GM18519 (cell line): ENCODE data around the gene LRRC8A.
A peak's percentile ranks its signal among the peaks of the same experiment; 100 is the strongest.

Source experiments
- ATAC-seq: cut with Tn5 transposase; IDR thresholded peaks from one replicate; pipeline ENCODE4 v1.9.1; 2021; ENCODE audit warnings: mild to moderate bottlenecking, moderate library complexity; ENCODE audit not compliant: unreplicated experiment, low FRiP score

LRRC8A gene

GRCh38 chr9:128899566-128900322, 17.8 kb downstream of the LRRC8A start:
- no peak for ATAC-seq

- no peak for ATAC-seq
These were observed 19.4 kb downstream of the LRRC8A start for GRCh38 chr9:128901379-128901778.

- peak; percentile 10 for ATAC-seq
These were observed 19.9 kb downstream of the LRRC8A start for GRCh38 chr9:128901822-128902221.

GRCh38 chr9:128902351-128903078, 20.6 kb downstream of the LRRC8A start:
- ATAC-seq, result peak; percentile 58

- no peak for ATAC-seq
These were observed 21.1 kb downstream of the LRRC8A start for GRCh38 chr9:128903079-128903461.

DNA sequence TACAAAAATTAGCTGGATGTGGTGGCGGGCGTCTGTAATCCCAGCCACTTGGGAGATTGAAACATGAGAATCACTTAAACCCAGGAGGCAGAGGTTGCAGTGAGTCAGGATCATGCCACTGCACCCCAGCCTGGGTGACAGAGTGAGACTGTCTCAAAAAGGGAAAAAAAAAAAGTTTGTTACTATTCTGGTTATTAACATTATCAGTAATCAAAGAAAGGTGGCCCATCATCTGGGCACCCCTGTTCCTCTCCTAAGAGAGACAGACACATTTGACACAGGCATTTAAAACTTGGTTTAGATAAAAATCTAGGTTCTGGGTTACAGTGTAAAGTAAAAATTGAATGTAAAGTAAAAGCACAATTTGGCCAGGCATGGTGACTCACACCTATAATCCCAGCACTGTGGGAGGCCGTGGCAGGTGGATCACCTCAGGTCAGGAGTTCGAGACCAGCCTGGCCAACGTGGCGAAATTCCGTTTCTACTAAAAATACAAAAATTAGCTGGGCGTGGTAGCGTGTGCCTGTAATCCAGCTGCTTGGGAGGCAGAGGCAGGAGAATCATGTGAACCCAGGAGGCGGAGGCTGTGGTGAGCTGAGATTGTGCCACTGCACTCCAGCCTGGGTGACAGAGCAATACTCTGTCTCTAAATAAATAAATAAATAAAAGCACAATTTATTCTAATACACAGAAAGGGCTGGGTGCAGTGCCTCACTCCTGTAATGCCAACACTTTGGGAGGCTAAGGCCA, 22.1 kb downstream of the LRRC8A start:
- no peak for ATAC-seq

DNA sequence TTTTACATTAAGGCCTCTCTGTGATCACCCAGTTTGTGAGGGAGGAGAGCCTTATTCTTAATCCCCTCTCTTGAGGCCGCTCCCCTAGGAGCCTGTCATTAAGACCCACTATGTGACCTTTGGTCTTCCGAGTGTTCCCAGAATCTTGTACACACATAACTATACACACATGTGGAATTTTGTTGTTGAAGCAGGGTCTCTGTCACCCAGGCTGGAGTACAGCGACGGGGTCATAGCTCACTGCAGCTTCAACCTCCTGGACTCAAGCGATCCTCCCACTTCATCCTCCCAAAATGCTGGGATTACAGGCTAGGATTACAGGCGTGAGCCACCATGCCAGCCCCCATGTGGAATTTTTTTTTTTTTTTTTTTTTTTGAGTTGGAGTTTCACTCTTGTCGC, 24.0 kb downstream of the LRRC8A start:
- no peak for ATAC-seq

DNA sequence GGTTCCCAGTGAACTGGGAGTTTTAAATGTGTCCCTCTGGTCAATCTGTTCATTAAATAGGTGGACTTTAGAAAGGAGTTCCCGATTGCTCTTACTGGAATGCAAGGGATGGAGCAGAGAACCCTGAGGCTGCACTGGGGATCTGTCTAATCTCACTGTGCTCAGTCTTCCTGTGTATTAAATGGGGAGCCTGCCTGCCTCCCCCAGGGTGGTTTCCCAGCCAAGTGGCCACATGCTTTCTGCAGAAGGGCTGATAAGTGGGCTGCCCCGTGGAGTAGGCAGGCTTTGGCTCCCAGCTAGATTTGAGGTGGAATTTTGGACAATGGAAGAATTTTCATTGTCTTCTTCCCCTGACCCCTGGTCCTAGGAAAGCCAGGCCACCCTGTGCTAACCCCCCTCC, 24.8 kb downstream of the LRRC8A start:
- ATAC-seq, result no peak

GRCh38 chr9:128908372-128908771, 26.4 kb downstream of the LRRC8A start:
- ATAC-seq, result no peak

DNA sequence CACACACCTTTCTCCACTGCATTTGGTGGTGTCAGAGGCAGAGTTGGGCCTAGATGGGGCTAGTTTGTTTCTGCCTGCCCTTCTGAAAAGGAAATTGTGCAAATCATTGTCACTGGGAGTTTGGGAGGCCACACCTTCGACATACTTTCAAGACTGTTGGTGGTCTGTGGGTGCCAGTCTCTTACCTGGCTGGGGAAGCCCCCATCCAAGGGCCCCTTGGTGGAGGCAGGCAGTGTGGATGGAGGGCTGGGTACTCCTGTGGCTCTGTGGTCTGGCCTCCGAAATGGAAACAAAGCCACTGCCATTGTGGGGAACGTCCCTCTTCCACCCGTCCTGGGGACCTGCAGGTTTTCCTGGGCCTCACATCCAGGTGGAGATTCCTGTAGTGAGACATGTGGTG, 27.9 kb downstream of the LRRC8A start:
- ATAC-seq, result no peak

DNA sequence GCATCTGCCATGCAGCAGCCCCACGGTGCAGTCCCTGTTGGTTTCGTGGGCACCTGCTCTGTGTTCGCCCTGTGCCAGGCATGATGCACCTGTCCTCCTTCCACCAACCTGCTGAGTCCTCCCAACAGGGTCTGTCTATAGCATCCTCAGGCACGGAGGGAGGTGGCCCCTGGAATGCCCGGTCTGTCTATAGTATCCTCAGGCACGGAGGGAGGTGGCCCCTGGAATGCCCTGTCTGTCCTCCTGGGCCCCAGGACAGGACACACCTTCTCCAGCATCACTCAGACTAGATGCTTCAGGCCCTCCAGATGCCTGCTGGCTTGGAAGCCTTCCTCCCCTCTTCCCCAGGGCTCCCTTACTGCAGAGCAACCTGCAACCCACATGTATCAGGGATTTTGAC, 29.0 kb downstream of the LRRC8A start:
- no peak for ATAC-seq

DNA sequence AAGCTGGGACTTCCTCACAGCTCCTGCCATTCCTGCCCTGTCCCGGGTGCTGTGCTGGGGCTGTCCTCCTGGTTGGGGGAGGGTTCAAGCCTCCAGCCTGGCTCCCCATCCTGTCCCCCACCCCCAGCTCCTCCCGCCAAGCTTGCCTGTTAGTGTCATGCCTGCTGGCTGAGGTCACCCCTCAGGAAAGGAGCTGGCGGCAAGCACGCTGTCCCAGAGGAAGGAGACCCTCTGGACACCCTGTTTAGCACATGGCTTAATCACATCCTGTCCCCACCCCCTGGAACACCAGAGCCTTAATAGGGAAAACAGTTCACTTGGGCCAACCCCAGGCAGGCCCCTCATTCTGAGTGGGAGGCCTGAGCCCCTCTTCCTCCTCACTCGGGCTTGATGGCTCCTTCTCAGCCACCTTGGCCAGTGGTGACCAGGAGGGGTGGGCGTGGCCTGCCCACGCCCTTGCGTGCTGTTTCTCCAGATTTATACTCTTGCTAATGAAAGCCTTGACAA, 29.6 kb downstream of the LRRC8A start:
- no peak for ATAC-seq

DNA sequence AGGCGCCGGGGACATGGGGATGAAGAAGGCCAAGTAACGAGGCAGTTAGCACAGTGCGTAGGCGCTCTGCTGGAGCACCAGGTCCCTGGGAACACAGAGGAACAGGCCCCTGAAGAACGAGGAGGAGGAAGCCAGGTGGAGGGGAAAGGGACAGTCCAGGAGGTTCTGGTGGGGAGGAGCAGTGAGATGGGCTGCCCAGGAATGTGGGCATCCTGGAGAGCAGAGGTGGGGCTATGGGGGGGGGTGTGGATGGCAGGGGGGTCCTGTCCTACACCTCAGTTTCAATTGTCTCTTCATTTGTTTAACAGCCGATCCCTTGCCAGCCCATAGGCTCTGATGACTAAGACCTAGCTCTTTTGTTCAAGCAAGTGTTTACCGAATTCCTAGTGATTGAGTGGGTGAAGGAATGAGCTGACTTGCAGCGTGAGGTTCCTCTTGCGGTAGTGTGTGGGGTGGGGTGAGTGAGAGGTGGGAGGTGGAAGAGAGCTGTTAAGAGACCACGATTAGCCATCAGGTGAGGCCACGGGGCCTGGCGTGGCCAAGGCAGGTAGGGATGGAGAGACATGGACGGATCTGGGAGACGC, 30.4 kb downstream of the LRRC8A start:
- ATAC-seq, result no peak

GRCh38 chr9:128913048-128913900, 31.3 kb downstream of the LRRC8A start:
- no peak for ATAC-seq

- no peak for ATAC-seq
These were observed 32.3 kb downstream of the LRRC8A start for GRCh38 chr9:128913995-128914772.

GRCh38 chr9:128916204-128916603, 34.3 kb downstream of the LRRC8A start:
- ATAC-seq, result no peak

- ATAC-seq, result no peak
These were observed 34.8 kb downstream of the LRRC8A start for GRCh38 chr9:128916745-128917144.

DNA sequence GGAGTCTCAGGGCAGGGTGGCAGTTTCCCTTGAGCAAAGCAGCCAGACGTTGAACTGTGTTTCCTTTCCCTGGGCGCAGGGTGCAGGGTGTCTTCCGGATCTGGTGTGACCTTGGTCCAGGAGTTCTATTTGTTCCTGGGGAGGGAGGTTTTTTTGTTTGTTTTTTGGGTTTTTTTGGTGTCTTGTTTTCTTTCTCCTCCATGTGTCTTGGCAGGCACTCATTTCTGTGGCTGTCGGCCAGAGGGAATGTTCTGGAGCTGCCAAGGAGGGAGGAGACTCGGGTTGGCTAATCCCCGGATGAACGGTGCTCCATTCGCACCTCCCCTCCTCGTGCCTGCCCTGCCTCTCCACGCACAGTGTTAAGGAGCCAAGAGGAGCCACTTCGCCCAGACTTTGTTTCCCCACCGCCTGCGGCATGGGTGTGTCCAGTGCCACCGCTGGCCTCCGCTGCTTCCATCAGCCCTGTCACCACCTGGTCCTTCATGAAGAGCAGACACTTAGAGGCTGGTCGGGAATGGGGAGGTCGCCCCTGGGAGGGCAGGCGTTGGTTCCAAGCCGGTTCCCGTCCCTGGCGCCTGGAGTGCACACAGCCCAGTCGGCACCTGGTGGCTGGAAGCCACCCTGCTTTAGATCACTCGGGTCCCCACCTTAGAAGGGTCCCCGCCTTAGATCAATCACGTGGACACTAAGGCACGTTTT, 35.4 kb downstream of the LRRC8A start:
- no peak for ATAC-seq

DNA sequence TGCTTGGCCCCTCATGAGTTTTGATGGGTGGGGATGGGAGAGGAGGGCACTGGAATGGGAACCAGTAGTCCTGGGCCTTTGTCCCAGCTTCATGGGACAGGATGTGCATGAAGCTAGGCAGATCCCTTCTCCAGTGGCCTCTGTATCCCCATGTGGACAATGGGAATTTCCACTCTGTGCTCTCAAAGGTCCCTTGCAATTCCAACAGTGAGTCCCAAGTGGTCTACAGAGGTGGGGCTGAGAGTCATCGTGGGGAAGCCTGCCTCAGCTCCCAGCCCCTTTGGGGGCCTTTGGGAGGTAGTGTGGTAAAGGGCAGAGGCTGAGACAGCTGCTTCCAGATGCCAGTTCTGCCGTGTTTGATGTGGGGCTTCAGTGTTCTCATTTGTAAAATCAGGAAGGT, 37.0 kb downstream of the LRRC8A start:
- no peak for ATAC-seq
